Activated CD8-positive, alpha-beta memory T cell treated with anti-CD3 and anti-CD28 coated beads for 4 hours (primary cell): ENCODE data around the gene NOVA2.
A peak's percentile ranks its signal among the peaks of the same experiment; 100 is the strongest.

Experiments used
- DNase-seq, 2 donors: peaks; one replicate each; pipeline ENCODE4 v3.0.0-alpha.2; 2020; ENCODE audit warnings: low read depth in 2 of 2

The NOVA2 gene

DNA sequence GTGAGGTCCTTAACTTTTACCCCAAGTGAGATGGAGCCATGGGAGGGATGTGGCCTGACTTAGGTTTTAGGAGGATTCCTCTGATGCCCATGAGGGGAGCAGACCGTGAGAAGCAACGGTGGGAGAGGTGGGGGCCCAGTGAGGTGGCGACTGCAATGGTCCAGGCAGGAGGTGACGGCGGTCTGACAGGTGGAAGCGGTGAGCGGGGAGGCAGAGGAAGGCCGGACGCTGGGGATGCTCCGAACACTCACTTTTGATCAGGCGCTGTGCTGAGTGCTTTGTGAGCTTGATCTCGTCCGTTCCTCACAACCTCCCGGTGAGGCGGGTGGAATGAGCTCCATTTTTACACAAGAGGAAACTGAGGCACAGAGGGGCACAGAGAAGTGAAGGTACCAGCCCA is 11.6 kb downstream of the NOVA2 start:
- DNase-seq = no peak

DNA sequence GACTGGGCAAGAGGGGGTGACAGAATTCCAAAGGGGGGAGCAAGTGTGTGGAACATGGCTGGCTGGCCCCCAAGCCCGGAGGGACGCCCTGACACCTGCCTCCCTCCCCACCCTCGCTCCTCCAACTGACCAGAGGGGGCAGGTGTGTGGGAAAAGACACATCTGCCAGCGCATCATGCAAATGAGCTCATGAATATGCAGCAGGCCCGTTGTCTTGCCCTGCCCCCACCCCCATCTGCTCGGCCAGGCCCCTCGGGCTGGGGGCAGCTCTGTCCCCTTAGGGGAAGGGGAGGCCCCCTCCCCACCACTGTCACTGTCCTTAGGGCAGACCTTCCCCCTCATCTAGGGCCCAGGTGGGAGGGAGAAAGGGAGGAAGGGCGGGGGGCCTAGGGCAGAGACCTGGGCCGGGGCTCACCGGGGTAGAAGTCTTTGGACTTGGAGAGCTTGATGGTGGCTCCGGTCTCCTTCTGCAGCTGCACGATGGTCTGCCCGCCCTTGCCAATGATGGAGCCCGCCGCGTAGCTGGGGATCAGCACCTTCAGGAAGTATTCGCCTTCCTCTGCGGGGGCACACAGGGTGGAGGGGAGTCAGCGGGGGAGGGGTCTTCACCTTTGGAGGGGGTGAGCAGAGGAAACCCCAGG is 12.9 kb downstream of the NOVA2 start:
- DNase-seq = no peak

DNA sequence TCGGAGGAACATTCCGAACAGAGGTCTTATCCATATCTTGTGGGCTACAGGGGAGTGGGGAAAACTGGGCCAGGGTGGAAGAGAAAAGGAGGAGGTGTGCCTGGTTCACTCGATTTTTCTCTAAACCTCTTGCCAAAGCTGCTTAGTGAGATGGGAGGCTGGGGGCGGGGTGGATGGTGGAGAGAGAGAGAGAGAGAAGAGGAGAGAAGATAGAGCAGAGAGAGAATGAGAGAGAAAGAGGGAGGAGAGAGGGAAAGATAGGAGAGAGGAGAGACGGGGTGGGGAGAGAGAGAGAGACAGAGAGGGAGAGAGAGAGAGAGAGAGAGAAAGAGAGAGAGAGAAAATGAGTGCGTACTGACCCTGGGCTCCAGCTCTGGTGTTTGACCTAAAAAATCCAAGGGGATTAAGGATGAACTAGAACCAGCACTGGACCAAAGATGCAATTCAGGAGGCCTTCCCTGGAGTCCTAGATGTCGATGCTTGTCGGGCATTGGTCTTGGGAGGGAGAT is 14.1 kb downstream of the NOVA2 start:
- no peak for DNase-seq

GRCh38 chr19:45958769-45959516 is 14.7 kb downstream of the NOVA2 start:
- no peak for DNase-seq

DNA sequence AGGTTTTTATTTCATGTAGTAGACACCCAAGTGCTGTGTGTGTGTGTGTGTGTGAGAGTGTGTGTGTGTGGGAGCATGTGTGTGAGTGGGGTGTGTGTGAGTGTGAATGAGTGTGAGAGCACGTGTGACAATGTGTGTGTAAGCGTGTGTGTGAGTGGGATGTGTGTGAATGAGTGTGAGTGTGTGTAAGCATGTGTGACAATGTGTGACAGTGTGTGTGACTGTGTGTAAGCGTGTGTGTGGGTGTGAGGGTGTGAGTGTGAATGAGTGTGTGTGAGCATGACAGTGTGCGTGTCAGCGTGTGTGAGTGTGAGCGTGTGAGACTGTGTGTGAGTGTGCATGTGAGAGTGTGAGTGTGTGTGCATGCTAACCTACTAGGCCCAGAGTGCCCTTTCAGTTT is 15.3 kb downstream of the NOVA2 start:
- no peak for DNase-seq

GRCh38 chr19:45955905-45956608 is 17.6 kb downstream of the NOVA2 start:
- no peak for DNase-seq

DNA sequence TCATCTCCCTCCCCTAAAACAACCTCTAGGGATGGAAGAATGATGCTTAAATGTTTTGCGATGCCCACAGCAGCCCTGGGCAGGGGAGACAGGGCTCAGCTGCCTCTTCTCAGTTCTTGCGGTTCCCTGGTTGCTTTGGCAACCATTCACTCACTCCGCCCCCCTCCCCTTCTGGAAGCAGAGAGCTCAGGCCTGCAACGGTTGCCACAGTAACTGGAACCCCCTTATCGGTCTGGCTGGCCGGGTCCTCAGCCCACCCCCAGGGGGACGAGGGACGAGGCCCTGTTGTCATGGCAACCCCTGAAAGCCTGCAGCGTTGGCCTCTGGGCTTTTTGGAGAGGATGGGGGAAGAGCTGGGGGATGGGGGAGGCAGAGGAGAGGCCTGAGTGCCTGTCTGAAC is 19.5 kb downstream of the NOVA2 start:
- no peak for DNase-seq

DNA sequence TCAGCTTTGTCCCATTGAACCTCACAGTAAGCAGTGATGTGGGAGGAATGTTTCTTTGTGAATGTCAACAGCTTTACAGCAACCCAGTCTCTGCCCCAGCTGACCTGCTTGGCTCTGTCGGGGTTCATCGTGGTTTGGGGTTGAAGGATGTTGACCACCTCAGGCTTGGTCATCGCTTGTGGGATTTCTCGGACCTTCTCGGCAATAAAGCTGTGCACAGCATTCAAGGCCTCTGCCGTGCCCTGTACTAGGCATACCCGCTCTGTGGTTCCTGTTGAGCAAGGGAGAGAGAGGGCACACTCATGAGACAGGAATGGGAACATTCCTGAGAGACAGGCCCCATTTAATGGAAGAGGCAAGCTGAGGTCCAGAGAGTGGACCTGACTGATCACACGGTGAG is 20.0 kb downstream of the NOVA2 start:
- no peak for DNase-seq

- no peak for DNase-seq
These were observed 20.8 kb downstream of the NOVA2 start for GRCh38 chr19:45952686-45953505.

DNA sequence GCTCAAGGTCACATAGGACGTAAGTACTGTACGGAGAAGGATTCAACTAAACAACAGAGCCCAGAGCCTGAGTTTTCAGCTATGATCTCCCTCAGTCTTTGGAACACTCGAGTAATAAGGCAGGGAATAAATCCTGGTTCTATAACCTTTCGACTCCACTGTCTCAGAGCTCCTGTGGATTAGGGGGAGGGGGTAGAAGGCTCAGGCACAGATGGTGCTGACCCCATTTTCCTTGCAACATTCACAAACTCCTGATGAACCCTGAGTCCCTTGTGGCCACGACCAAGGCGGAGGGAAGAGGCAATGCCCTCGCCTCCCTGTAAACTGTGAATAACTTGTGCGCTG is 21.4 kb downstream of the NOVA2 start:
- no peak for DNase-seq

- DNase-seq = no peak
These were observed 25.7 kb downstream of the NOVA2 start for GRCh38 chr19:45947926-45948325.

GRCh38 chr19:45940515-45940805 is 33.2 kb downstream of the NOVA2 start:
- DNase-seq = no peak

- no peak for DNase-seq
These were observed 33.7 kb downstream of the NOVA2 start for GRCh38 chr19:45939792-45940514.

GRCh38 chr19:45938733-45939319 is 34.8 kb downstream of the NOVA2 start:
- DNase-seq = no peak

DNA sequence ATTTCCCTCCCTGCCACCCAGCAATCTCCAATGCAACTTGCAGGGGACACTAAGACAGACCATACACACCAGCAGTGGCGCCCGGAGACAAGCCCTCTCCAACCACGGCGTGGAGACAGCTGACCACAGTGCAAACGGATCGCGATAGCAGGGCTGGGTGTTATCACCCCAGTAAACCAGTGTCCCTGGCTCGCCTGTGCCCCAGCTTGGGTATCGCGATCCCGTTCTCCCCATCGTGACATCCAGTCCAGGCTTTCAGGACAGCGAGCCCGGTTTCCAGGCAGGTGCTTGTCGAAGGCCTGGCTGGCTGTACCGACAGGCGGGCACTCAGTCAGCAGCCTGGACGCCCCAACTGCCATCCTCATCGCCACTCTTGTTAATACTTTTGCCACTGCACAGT is 38.4 kb downstream of the NOVA2 start:
- DNase-seq = no peak

DNA sequence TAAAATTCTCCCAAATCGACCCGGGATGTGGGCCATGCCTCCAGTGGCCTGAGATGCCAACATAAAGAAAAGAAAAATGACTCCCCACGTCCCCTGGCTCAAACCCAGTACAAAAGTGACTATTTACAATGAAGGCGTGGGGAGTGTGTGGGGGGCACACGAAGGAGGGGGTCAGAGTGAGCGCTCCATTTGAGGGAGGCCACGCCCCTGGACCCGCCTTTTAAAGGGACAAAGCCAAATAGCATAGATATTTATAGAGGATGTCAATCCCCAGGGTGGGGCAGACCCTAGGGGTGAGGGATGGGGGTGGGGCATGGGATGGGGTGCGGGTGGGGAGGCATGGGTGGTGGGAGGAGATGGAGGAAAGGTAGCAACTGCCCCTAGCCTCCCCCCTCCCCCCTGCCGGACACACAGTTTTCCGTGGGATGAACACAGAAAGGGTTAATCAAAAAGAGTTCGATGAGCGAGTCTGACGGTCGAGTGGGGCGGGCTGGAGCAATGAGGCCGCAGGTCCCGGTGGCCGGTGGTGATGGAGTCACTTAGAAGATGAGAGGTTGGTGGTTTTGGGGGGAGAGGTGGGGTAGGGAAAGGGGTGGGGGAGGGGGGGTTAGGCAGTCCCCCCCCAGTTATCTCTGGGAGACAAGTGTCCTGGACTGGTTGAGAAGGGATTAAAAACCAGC is 39.0 kb downstream of the NOVA2 start:
- no peak for DNase-seq

DNA sequence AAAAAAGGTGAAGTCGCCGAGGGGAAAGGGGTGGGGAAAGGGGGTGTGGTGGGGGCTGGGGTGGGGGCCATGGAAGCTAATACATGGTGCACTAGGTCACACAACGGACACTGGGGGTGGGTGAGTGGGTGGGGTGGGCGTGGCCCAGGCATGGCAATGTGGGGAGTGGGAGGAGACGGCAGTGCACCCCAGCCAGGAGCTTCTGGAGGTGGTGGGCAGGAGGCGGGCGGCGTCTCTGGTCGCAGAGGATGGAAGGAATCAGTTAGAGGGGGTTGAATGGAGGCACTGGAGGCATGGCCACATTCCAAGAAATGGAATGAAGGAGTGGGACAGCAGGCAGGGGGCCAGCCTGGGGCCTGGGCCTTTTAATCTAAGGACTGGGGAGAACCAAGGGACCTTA is 39.9 kb downstream of the NOVA2 start:
- no peak for DNase-seq

- no peak for DNase-seq
These were observed 42.6 kb downstream of the NOVA2 start for GRCh38 chr19:45931055-45931454.

- no peak for DNase-seq
These were observed 44.4 kb downstream of the NOVA2 start for GRCh38 chr19:45929247-45929646.

DNA sequence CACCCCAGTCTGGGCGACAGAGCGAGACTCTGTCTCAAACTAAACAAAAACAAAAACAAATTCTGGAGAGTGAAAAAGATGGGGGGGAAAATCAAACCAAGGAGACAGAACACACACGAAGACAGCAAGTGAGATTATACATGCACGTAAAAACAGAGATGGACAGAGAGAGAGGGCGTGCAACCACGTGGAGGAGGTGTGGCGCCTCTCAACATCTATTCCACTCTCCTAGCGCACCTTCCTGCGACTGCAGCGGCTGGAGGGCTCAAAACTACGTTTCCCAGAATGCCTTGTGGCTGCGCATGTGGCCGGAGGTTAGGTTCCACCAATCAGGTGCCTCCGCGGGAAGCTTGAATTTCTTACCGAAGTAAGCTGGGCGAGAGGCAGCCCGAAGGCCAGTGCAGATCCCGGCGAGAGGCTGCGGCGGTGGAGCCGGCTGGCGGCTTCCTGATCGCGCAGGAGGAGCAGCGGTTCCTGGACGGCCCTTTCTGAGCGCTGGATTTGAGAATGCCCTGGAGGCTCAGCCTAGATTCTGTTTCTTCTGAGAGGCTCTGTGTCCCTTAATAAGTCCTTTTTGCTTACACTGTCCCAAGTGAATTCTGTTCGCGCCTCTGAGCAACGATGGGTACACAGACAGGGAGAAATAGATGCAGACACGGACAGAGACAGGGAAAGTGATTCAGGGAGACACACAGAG is 46.0 kb downstream of the NOVA2 start:
- DNase-seq = peak; percentile 61 to 72
